AG04449 (cell line): ENCODE data around the gene RBFOX2.
"Not testable (repeated sequence)": the region's sequence is repeated elsewhere in the genome, so short reads cannot be mapped to it uniquely, and the experiment has no call there.

Experiments used
- CTCF ChIA-PET: fragments of 350-600 bp; formaldehyde crosslinking; extraction: SDS; loops from one replicate; lab custom pipeline; 2021; ENCODE audit warnings: antibody characterized with exemption; lab: Yijun Ruan, JAX
- POLR2A ChIA-PET: fragments of 400-600, 350-600 bp; formaldehyde crosslinking; extraction: SDS; loops from one replicate; lab custom pipeline; 2020; ENCODE audit warnings: antibody characterized with exemption, inconsistent platforms; lab: Yijun Ruan, JAX
- DNase-seq: peaks from one replicate; pipeline ENCODE4 v3.0.0-alpha.2; 2010; ENCODE audit warnings: low read depth, low spot score
- H3K4me3 ChIP-seq: 2 replicates; pipeline ENCODE4 v1.5.1; 2011; ENCODE audit warnings: low read depth, mild to moderate bottlenecking, control low read depth, low read length
- CTCF ChIP-seq: IDR thresholded peaks from one replicate; pipeline ENCODE4 v1.5.1; 2011; ENCODE audit warnings: mild to moderate bottlenecking, moderate library complexity, low read length, control low read depth, inconsistent platforms; ENCODE audit not compliant: insufficient read depth; ENCODE audit errors: missing control alignments

The RBFOX2 gene

DNA sequence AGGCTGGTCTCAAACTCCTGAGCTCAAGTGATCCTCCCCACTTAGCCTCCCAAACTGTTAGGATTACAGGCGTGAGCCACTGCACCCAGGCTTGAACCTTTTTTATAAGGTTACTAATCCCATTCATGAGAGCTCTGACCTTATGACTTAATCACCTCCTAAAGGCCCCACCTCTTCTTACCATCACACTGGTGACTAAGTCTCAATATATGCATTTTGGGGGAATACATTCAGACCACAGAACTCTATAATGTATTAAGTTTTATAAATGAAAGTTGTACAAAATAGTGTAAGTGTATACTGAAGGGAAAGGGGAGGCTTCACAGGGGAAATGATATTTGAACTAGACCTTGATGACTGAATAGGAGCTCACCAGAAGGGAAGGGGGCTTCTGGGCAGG lies 28.4 kb upstream of the RBFOX2 start:
- no peak overlapping the region for H3K4me3 ChIP-seq
- TF ChIP-seq CTCF: no peak
- ChIA-PET CTCF (interaction anchor here (1.0 to 4.8 kb wide), 6 partner anchors 9 to 430 kb away, joined by 3 to 134 read pairs (median 4); no protein-coding TSS in a partner anchor), POLR2A (interaction anchor here (3.3 kb wide), 1 partner anchor 28 kb away, joined by 13 read pairs; the partner anchor contains the start of gene RBFOX2)
- no peak for DNase-seq

- POLR2A ChIA-PET: interaction anchor here (1.0 to 3.3 kb wide), 2 partner anchors 10 to 27 kb away, joined by 7 to 13 read pairs; partner anchors contain the start of gene RBFOX2
Measured at GRCh38 chr22:36055376-36056295, 27.0 kb upstream of the RBFOX2 start.

GRCh38 chr22:36054446-36054845 lies 25.8 kb upstream of the RBFOX2 start:
- CTCF ChIA-PET: interaction anchor here (0.6 to 4.8 kb wide), 4 partner anchors 11 to 124 kb away, joined by 3 to 134 read pairs (median 12); partner anchors contain the start of gene RBFOX2

More at GRCh38 chr22:36055376-36056295, 27.0 kb upstream of the RBFOX2 start:
- peak overlapping the region; percentile 29 for H3K4me3 ChIP-seq
- no peak for TF ChIP-seq CTCF
- DNase-seq: no peak
- CTCF ChIA-PET: interaction anchor here (0.9 to 4.8 kb wide), 9 partner anchors 10 to 429 kb away, joined by 3 to 134 read pairs (median 4); partner anchors contain the start of gene RBFOX2

GRCh38 chr22:36053242-36054147 lies 24.9 kb upstream of the RBFOX2 start:
- no peak for DNase-seq
- H3K4me3 ChIP-seq: no peak overlapping the region
- CTCF ChIA-PET: interaction anchor here (0.7 to 5.2 kb wide), 6 partner anchors 12 to 123 kb away, joined by 3 to 134 read pairs (median 14); no protein-coding TSS in a partner anchor
- TF ChIP-seq CTCF: no peak
- POLR2A ChIA-PET: interaction anchor here (1.1 kb wide), 1 partner anchor 12 kb away, joined by 3 read pairs; no protein-coding TSS in a partner anchor

More at GRCh38 chr22:36054446-36054845, 25.8 kb upstream of the RBFOX2 start:
- H3K4me3 ChIP-seq, DNase-seq: not testable (repeated sequence)
- POLR2A ChIA-PET: interaction anchor here (3.3 kb wide), 1 partner anchor 26 kb away, joined by 13 read pairs; the partner anchor contains the start of gene RBFOX2

DNA sequence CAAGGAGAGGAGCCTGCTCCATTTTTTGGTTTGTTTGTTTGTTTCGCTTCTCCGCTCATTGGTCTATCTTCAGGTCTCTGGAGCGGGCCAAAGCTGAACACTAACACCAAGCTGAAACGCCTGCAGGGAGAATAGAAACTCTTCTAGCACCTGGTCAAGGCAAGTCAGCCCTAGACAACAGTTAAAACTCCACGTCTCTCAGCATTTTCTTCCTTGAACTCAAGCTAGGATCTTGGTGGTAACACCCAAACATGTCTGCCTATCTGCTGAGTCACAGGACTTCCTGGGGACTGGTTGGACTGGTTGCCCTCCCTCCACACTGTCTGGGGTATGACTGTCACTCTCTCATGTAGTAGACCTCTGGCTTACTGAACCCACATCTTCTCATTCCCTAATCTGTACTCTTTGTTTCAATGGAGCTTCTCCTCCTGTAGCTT lies 23.9 kb upstream of the RBFOX2 start:
- no peak for DNase-seq
- CTCF ChIA-PET: interaction anchor here (0.7 to 5.2 kb wide), 5 partner anchors 9 to 122 kb away, joined by 3 to 62 read pairs (median 3); no protein-coding TSS in a partner anchor
- no peak overlapping the region for H3K4me3 ChIP-seq
- TF ChIP-seq CTCF: no peak
- POLR2A ChIA-PET: interaction anchor here (0.6 to 1.1 kb wide), 2 partner anchors 13 to 28 kb away, joined by 3 read pairs; no protein-coding TSS in a partner anchor

- no peak for DNase-seq
- POLR2A ChIA-PET: no interaction called here
- TF ChIP-seq CTCF: no peak
- CTCF ChIA-PET: interaction anchor here (0.6 to 5.2 kb wide), 2 partner anchors 16 to 60 kb away, joined by 3 to 62 read pairs; no protein-coding TSS in a partner anchor
- H3K4me3 ChIP-seq: no peak overlapping the region
Measured at GRCh38 chr22:36049678-36049997, 21.0 kb upstream of the RBFOX2 start.
